ENCODE results near the gene HAGHL.
"Not testable (repeated sequence)": the region's sequence is repeated elsewhere in the genome, so short reads cannot be mapped to it uniquely, and the experiment has no call there.

Gene HAGHL

GRCh38 chr16:689175-689897 is 37.6 kb upstream of the HAGHL start:
- DNase-seq: no peak

GRCh38 chr16:691242-691641 is 35.7 kb upstream of the HAGHL start:
- DNase-seq: not testable (repeated sequence)

GRCh38 chr16:692356-693108 is 34.4 kb upstream of the HAGHL start:
- DNase-seq: no peak

- DNase-seq: no peak
Measured at GRCh38 chr16:693364-693763, 33.5 kb upstream of the HAGHL start.

- DNase-seq: no peak
Measured at GRCh38 chr16:693766-694165, 33.1 kb upstream of the HAGHL start.

- no peak for DNase-seq
Measured at GRCh38 chr16:694187-694862, 32.6 kb upstream of the HAGHL start.

GRCh38 chr16:694863-695354 is 32.0 kb upstream of the HAGHL start:
- DNase-seq: no peak

GRCh38 chr16:695355-696089 is 31.4 kb upstream of the HAGHL start:
- no peak for DNase-seq

GRCh38 chr16:698911-699671 is 27.8 kb upstream of the HAGHL start:
- no peak for DNase-seq

GRCh38 chr16:700684-701584 is 26.0 kb upstream of the HAGHL start:
- DNase-seq: no peak

GRCh38 chr16:702341-702740 is 24.6 kb upstream of the HAGHL start:
- no peak for DNase-seq

- DNase-seq: no peak
Measured at GRCh38 chr16:703406-703805, 23.5 kb upstream of the HAGHL start.

GRCh38 chr16:704047-704446 is 22.9 kb upstream of the HAGHL start:
- no peak for DNase-seq

- DNase-seq: no peak
Measured at GRCh38 chr16:704552-705380, 22.1 kb upstream of the HAGHL start.

GRCh38 chr16:705431-706188 is 21.3 kb upstream of the HAGHL start, which contains the start of gene FBXL16:
Gene FBXL16, minus strand, starts transcription at chr16:705801. Its CDS starts 8,396 bp downstream, at chr16:697405.
- peak; percentile 18 for DNase-seq

- DNase-seq: no peak
Measured at GRCh38 chr16:706189-707061, 20.5 kb upstream of the HAGHL start.

GRCh38 chr16:707062-707538 is 19.8 kb upstream of the HAGHL start:
- DNase-seq: no peak

- DNase-seq: no peak
Measured at GRCh38 chr16:708019-708418, 18.9 kb upstream of the HAGHL start.
